RWPE1 (cell line): ENCODE results near the gene GALNTL6.
"Not testable (repeated sequence)": the region's sequence is repeated elsewhere in the genome, so short reads cannot be mapped to it uniquely, and the experiment has no call there.

ENCODE experiments used
- CTCF ChIA-PET: fragments of 350-600 bp; sonication (Branson Sonifier 250); formaldehyde crosslinking; extraction: SDS; loops from one replicate; lab custom pipeline; 2021; lab: Yijun Ruan, JAX
- POLR2A ChIA-PET: fragments of 400-600 bp; formaldehyde crosslinking; extraction: SDS; loops from one replicate; lab custom pipeline; 2020; ENCODE audit warnings: antibody characterized with exemption; ENCODE audit not compliant: low non-redundant PET; lab: Yijun Ruan, JAX
- DNase-seq: peaks from one replicate; pipeline ENCODE4 v3.0.0; 2012; ENCODE audit warnings: low spot score
- H3K27ac ChIP-seq: fragments of 450-650 bp; 2 replicates; pipeline ENCODE4 v1.5.1; 2017
- TF ChIP-seq, protein P1 (sequence below): fragments of 450-650 bp; conservative IDR thresholded peaks from 2 replicates; pipeline ENCODE4 v1.5.1; 2017; ENCODE audit warnings: low read depth, mild to moderate bottlenecking

GALNTL6 gene

DNA sequence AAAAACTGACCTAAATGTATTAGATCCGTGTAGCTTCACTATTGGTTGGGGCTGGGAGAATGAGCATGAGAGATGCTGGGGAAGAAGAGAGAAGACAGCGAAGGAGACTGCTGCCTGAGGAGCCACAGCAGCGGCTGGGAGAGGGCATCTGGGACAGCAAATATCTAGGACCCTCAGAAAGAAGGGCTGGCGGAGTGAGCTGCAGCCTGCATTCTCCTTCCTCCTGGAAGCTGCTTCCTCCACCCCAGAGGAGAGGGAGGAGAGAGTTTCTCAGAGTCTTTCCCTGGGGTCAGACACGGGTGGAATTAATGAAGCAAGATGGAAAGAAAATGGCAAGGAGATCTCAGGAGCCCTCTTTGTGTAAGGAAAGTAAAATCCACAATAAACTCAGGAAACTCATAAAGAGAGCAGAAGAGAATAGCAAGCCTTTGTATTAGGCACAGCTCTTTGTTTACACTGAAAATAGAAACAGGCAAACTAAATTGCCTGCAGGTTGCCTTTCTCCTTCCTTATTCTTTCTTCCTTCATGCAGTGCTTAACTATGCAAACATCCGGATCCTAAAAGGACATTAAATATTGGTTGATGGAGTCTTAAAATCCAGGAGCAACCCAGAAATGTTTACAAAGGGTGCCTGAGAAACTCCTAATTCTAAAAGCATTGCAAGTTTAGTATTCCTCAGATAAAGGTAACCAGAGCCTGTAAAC is 1225.1 kb downstream of the GALNTL6 start:
- ChIA-PET POLR2A (no interaction called here), CTCF (interaction anchor here (0.9 kb wide), 1 partner anchor 220 kb away, joined by 4 read pairs; no protein-coding TSS in a partner anchor)
- no peak overlapping the region for H3K27ac ChIP-seq
- TF ChIP-seq, protein P1, sequence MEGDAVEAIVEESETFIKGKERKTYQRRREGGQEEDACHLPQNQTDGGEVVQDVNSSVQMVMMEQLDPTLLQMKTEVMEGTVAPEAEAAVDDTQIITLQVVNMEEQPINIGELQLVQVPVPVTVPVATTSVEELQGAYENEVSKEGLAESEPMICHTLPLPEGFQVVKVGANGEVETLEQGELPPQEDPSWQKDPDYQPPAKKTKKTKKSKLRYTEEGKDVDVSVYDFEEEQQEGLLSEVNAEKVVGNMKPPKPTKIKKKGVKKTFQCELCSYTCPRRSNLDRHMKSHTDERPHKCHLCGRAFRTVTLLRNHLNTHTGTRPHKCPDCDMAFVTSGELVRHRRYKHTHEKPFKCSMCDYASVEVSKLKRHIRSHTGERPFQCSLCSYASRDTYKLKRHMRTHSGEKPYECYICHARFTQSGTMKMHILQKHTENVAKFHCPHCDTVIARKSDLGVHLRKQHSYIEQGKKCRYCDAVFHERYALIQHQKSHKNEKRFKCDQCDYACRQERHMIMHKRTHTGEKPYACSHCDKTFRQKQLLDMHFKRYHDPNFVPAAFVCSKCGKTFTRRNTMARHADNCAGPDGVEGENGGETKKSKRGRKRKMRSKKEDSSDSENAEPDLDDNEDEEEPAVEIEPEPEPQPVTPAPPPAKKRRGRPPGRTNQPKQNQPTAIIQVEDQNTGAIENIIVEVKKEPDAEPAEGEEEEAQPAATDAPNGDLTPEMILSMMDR: no peak
- DNase-seq: no peak

DNA sequence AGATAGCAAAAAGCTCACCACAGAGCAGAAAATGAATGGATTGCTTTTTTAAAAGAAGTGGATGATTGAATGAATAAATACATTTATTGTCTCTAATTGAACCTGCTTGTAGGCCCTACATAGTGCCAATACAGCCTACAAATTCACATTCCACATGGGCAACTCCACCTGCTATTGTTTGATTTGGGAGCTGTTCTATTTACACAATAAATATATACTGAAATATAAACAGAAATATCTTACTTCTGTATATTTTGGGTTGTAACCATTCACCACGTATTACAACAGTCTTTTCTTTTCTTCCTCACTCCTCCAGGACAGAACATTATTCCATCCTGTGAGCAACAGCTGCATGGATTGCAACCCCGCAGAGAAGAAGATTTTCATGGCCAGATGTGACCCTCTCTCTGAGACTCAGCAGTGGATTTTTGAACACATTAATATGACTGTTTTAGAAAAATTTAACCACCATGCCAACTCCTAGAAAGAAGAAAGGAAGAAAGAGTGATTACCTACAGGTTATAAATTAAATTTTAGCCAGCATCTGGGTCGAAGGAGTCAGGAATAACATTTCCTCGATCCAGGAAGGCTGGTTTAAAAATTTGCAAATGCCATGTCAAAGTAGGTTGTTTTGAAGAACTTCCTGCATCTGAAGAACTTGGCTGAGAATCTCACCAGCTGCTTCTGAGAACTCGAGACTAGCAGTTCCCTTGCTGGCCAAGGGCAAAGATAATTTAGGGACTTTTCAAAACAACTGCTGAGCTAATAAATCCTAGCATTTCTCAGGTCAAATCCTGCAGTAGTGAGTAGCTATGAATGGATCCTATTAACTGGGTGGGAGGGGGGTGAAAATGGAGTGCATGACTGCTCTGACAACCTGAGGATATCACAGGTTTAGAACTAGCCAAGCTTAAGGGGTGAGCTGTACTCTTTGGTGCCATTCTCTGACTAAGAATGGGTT is 1226.7 kb downstream of the GALNTL6 start:
- POLR2A ChIA-PET: no interaction called here
- CTCF ChIA-PET: interaction anchor here (0.7 to 0.9 kb wide), 2 partner anchors 19 to 218 kb away, joined by 4 to 5 read pairs; no protein-coding TSS in a partner anchor
- DNase-seq: no peak
- no peak overlapping the region for H3K27ac ChIP-seq
- TF ChIP-seq, protein P1: no peak

DNA sequence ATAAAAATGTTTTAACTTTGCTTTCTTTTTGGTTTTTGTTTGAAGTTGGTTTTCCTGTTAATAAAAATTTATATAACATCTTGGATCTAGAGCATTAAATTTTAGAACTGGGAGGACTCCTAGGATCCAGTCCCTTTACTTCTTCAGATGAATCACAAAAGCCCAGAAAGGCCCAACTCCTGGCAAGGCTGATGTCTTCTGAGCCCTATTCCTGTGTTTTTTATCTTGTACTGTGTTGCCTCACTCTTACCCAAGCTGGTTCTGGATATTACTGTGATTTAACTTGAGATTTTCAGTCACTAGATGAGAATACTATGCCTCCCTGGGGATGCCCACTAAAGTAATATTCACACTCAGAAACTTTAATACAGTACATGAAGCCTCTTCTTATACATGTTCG is 1228.3 kb downstream of the GALNTL6 start:
- no peak for DNase-seq
- H3K27ac ChIP-seq: no peak overlapping the region
- TF ChIP-seq, protein P1: no peak
- POLR2A ChIA-PET: no interaction called here
- CTCF ChIA-PET: no interaction called here

DNA sequence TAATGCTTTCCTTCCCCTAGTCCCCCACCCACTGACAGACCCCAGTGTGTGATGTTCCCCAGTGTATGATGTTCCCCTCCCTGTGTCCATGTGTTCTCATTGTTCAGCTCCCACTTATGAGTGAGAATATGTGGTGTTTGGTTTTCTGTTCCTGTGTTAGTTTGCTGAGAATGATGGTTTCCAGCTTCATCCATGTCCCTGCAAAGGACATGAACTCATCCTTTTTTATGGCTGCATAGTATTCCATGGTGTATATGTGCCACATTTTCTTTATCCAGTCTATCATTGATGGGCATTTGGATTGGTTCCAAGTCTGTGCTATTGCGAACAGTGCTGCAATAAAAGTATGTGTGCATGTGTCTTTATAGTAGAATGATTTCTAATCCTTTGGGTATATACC is 1228.9 kb downstream of the GALNTL6 start:
- H3K27ac ChIP-seq, DNase-seq, POLR2A ChIA-PET, CTCF ChIA-PET: not testable (repeated sequence)

DNA sequence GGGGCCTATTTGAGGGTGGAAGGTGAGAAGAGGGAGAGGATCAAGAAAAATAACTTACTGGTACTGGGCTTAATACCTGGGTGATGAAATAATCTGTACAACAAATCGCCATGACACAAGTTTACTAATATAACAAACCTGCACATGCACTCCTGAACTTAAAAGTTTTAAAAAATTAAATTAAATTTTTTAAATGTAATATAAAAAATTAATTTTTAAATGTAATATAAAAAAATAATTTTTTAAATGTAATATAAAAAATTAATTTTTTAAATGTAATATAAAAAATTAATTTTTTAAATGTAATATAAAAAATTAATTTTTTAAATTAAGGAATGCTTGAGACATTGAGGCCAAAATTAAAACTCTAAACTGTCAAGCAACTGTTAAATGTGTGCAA is 1231.1 kb downstream of the GALNTL6 start:
- TF ChIP-seq, protein P1: no peak
- ChIA-PET POLR2A (no interaction called here), CTCF (no interaction called here)
- no peak overlapping the region for H3K27ac ChIP-seq
- DNase-seq: no peak

DNA sequence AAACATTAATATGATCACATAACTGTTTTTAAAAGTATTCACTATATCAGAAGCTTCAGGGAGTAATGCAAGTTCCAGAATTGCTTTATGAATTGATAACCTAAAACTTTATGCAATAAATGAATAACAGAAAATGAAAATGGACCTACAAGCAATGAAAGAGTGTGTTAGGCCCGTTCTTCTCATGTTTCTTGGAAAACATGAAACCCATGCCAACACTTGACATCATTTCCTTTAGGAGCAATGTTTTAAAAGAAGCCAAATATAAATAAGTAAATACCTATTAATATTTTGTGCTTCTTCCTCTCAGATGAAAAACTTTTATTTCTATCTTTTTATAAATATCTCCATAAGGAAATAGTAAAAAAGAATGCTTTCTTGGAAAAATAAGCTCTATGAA is 1232.4 kb downstream of the GALNTL6 start:
- TF ChIP-seq, protein P1: no peak
- ChIA-PET POLR2A (no interaction called here), CTCF (interaction anchor here (0.7 kb wide), 1 partner anchor 110 kb away, joined by 5 read pairs; no protein-coding TSS in a partner anchor)
- no peak for DNase-seq
- H3K27ac ChIP-seq: no peak overlapping the region
